ENCODE measurements around the gene CDC25A. TPM values are rescaled to one million over a fixed set of nuclear protein-coding genes. Genes with fewer than 3 reads are reported as not detected.

The CDC25A gene
- total and polyA plus RNA-seq, 2 of the 13 experiments (the other 11 are each of a cell fraction or from before 2014, with no cell fraction given) = 7.9 to 45.4 TPM

DNA sequence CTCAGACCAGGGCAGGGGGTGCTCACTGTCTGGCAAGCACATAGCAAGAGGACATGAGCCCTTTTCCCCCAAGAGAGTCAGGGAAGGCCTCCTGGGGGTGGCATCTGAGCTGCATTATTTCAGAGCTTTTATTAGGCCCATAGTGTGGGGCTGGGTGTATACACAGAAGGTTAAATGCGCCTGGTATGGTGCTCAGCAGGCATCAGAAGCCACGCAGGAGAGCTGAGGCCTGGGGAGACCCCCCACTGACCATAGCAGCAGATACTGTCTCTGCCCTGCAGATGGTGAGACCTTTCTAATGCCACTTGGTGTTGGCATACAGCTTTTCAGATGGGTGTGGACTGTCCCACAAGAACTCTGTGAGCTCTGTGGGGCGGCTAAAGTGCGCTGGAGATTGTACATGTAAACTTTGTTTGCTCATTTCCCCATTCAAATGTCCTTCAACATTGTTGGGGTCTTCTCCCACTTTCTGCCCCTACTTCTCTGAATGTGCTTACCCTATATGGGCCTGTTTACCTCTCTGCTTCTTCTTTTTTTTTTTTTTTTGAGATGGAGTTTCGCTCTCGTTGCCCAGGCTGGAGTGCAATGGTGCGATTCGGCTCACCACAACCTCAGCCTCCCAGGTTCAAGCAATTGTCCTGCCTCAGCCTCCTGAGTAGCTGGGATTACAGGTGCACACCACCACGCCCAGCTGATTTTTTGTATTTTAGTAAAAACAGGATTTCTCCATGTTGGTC lies 62.2 kb downstream of the CDC25A start:
- Histone ChIP-seq H3K27ac (ENCODE audit: extremely low read length, insufficient read depth, low read length) (no peak overlapping the region), H4K20me1 (ENCODE audit: insufficient read depth, low read length) (no peaks in the 10 kb centered on the region), H3K9ac (ENCODE audit: insufficient read depth, low read depth, low read length) (no peak overlapping the region), H3K9me3 (ENCODE audit: low read length) (no peaks in the 10 kb centered on the region), H3K36me3 (replicated peaks in 1 of 2; ENCODE audit: control insufficient read depth in 1 of 2, insufficient read depth in 2 of 2, low read length in 2 of 2) (no peaks in the 10 kb centered on the region), H2AFZ (ENCODE audit: low read length) (no peak overlapping the region), H3K79me2 (ENCODE audit: insufficient read depth, low read length) (no peaks in the 10 kb centered on the region), H3K4me1 (ENCODE audit: insufficient read depth, low read length) (peaks cover 51% of the 10 kb centered on the region), H3K4me2 (ENCODE audit: low read depth, low read length) (no peak overlapping the region), H3K4me3 (replicated peaks in 1 of 3; ENCODE audit: insufficient read depth in 1 of 3, low read depth in 2 of 3, low read length in 3 of 3) (no peak overlapping the region), H3K27me3 (ENCODE audit: control insufficient read depth in 1 of 2, insufficient read depth in 2 of 2, low read length in 2 of 2) (peaks cover 0 to 4% of the 10 kb centered on the region in 2 experiments; a peak in 1 of 5 replicates)
- CTCF ChIA-PET (ENCODE audit: low intra/inter-chr PET ratio, low total read pairs) = no interaction called here
- WGBS (ENCODE audit: low lambda C conversion rate) = 70% methylated on average over 8 of the region's 9 CpGs
- no peak for DNase-seq (ENCODE audit: low spot score)
- ATAC-seq = no peak; the same call in 2 of the 3 replicates
- no TSS peak for BruUV-seq (replicated peaks)
- POLR2A ChIA-PET = interaction anchor here (1.9 kb wide), 1 partner anchor 14 kb away, joined by 4 read pairs; no protein-coding TSS in a partner anchor
- intact Hi-C loops (cut with micrococcal nuclease; ENCODE audit: unreplicated experiment) (no loop called here), in situ Hi-C loops (cut with HindIII; ENCODE audit: extremely low pct_ligation_motif_present, low pct_unique_long_range_greater_than_20kb) (no loop called here)
- FAIRE-seq = no peak
- no peak for TF ChIP-seq DPF2 (CRISPR knock-in tag; IDR thresholded peaks at IDR 0.05; ENCODE audit: borderline replicate concordance, low read depth)
- TF ChIP-seq ZNF451 (CRISPR knock-in tag; IDR thresholded peaks at IDR 0.05) = no peak
- TF ChIP-seq, protein P1, sequence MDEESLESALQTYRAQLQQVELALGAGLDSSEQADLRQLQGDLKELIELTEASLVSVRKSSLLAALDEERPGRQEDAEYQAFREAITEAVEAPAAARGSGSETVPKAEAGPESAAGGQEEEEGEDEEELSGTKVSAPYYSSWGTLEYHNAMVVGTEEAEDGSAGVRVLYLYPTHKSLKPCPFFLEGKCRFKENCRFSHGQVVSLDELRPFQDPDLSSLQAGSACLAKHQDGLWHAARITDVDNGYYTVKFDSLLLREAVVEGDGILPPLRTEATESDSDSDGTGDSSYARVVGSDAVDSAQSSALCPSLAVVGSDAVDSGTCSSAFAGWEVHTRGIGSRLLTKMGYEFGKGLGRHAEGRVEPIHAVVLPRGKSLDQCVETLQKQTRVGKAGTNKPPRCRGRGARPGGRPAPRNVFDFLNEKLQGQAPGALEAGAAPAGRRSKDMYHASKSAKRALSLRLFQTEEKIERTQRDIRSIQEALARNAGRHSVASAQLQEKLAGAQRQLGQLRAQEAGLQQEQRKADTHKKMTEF (CRISPR knock-in tag; IDR thresholded peaks at IDR 0.05) = no peak
- no peak for TF ChIP-seq MAZ (IDR thresholded peaks at IDR 0.05; ENCODE audit: borderline replicate concordance, low read depth, low read length)
- no peak for TF ChIP-seq MAZ (CRISPR knock-in tag; IDR thresholded peaks at IDR 0.05; ENCODE audit: low read depth)
- TF ChIP-seq, protein P2, sequence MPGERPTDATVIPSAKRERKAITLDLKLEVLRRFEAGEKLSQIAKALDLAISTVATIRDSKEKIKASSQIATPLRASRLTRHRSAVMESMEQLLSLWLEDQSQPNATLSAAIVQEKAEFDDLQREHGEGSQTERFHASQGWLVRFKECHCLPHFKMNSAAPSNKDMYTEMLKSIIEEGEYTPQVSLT (CRISPR knock-in tag; IDR thresholded peaks at IDR 0.05; ENCODE audit: borderline replicate concordance, low read depth) = no peak
- no peak for TF ChIP-seq ZNF816 (CRISPR knock-in tag; IDR thresholded peaks at IDR 0.05; ENCODE audit: borderline replicate concordance)
- no peak for TF ChIP-seq YEATS4 (CRISPR knock-in tag; IDR thresholded peaks at IDR 0.05; ENCODE audit: borderline replicate concordance)
- no peak for TF ChIP-seq YEATS2 (CRISPR knock-in tag; IDR thresholded peaks at IDR 0.05; ENCODE audit: borderline replicate concordance)
- no peak for TF ChIP-seq RBM22 (optimal IDR thresholded peaks at IDR 0.05; ENCODE audit: low read length)
- TF ChIP-seq ATRX (CRISPR knock-in tag; IDR thresholded peaks at IDR 0.05; ENCODE audit: borderline replicate concordance) = no peak
- no peak for TF ChIP-seq RXRA (CRISPR knock-in tag; IDR thresholded peaks at IDR 0.05)
- no peak for TF ChIP-seq NR2C2 (CRISPR knock-in tag; IDR thresholded peaks at IDR 0.05; ENCODE audit: borderline replicate concordance)
- no peak for TF ChIP-seq IRX3 (CRISPR knock-in tag; IDR thresholded peaks at IDR 0.05; ENCODE audit: borderline replicate concordance, low read depth)
